OCI-M2 (cell line): ENCODE data around the gene BSG.

Experiments used
- DNase-seq: peaks from one replicate; lab custom pipeline; 2025; ENCODE audit not compliant: unreplicated experiment; lab: John Stamatoyannopoulos, UW

Gene BSG

GRCh38 chr19:572140-572742, at the start of gene BSG:
Gene BSG, plus strand, starts transcription at chr19:572596. Its CDS starts 39 bp downstream, at chr19:572635.
- DNase-seq, result peak; percentile 70

- no peak for DNase-seq
Observed at GRCh38 chr19:522726-523125, 49.7 kb upstream of the BSG start.

- no peak for DNase-seq
Observed at GRCh38 chr19:524062-524674, 48.2 kb upstream of the BSG start.

GRCh38 chr19:525029-525428, 47.4 kb upstream of the BSG start:
- no peak for DNase-seq

- DNase-seq, result no peak
Observed at GRCh38 chr19:525857-526419, 46.5 kb upstream of the BSG start.

GRCh38 chr19:530134-531008, 42.0 kb upstream of the BSG start:
- no peak for DNase-seq

GRCh38 chr19:531009-531752, 41.2 kb upstream of the BSG start:
- DNase-seq, result no peak

- DNase-seq, result no peak
Observed at GRCh38 chr19:531753-532560, 40.4 kb upstream of the BSG start, which contains the start of gene CDC34. Gene CDC34, plus strand, starts transcription at chr19:531760. Its CDS starts 172 bp downstream, at chr19:531932.

GRCh38 chr19:532561-533363, 39.6 kb upstream of the BSG start:
- no peak for DNase-seq

GRCh38 chr19:533364-534058, 38.9 kb upstream of the BSG start:
- DNase-seq, result no peak

- no peak for DNase-seq
Observed at GRCh38 chr19:534088-534487, 38.3 kb upstream of the BSG start.

GRCh38 chr19:535017-535835, 37.2 kb upstream of the BSG start:
- no peak for DNase-seq

- DNase-seq, result no peak
Observed at GRCh38 chr19:536031-536880, 36.1 kb upstream of the BSG start.

- DNase-seq, result no peak
Observed at GRCh38 chr19:536881-537404, 35.5 kb upstream of the BSG start.

GRCh38 chr19:538641-539428, 33.6 kb upstream of the BSG start:
- no peak for DNase-seq
